H1 (cell line): ENCODE measurements around the gene TAF6. TPM values are rescaled to one million over a fixed set of nuclear protein-coding genes. Genes with fewer than 3 reads are reported as not detected.

ENCODE experiments used
- CTCF ChIA-PET: fragments of 300-600 bp; sonication (Branson Sonifier 250); formaldehyde crosslinking; loops from one replicate; lab custom pipeline; 2021; ENCODE audit not compliant: partially characterized antibody; lab: Charles Lee
- POLR2A ChIA-PET: fragments of 300-600 bp; sonication (Branson Sonifier 250); formaldehyde crosslinking; loops from one replicate; lab custom pipeline; 2021; ENCODE audit warnings: inconsistent platforms; ENCODE audit not compliant: partially characterized antibody; lab: Charles Lee
- DNase-seq, 2 experiments: peaks; one replicate each; pipeline versions ENCODE4 v3.0.0 to v3.0.0-alpha.2; 2010 to 2022; ENCODE audit warnings: low spot score in 2 of 2, low read depth in 1 of 2, mixed read lengths in 1 of 2
- FAIRE-seq: peaks from 2 replicates; lab custom pipeline; 2011; peaks lifted over from hg19 to GRCh38; lab: Jason Lieb, UNC
- H2AFZ ChIP-seq: 2 replicates; pipeline ENCODE4 v1.8.1; 2012; ENCODE audit warnings: low read length, inconsistent platforms
- H2AK5ac ChIP-seq: 2 replicates; pipeline ENCODE4 v1.6.1; 2013; ENCODE audit warnings: low read depth, low read length
- H2BK120ac ChIP-seq: replicated peaks from 2 replicates; pipeline ENCODE3; 2013; ENCODE audit warnings: low read depth, low read length, inconsistent platforms
- H2BK12ac ChIP-seq: 2 replicates; pipeline ENCODE4 v1.6.1; 2013; ENCODE audit warnings: low read depth, low read length
- H2BK15ac ChIP-seq: 2 replicates; pipeline ENCODE4 v1.6.1; 2013; ENCODE audit warnings: low read length
- H2BK20ac ChIP-seq: 2 replicates; pipeline ENCODE4 v1.6.1; 2013; ENCODE audit warnings: low read length
- H2BK5ac ChIP-seq: 2 replicates; pipeline ENCODE4 v1.6.1; 2013; ENCODE audit warnings: low read depth, low read length
- H3K14ac ChIP-seq: 2 replicates; pipeline ENCODE4 v1.6.1; 2013; ENCODE audit warnings: inconsistent platforms; ENCODE audit not compliant: insufficient read length
- H3K18ac ChIP-seq: 2 replicates; pipeline ENCODE4 v1.6.1; 2013; ENCODE audit warnings: low read length; ENCODE audit errors: extremely low read depth
- H3K23ac ChIP-seq: 2 replicates; pipeline ENCODE4 v1.6.1; 2013; ENCODE audit warnings: inconsistent platforms; ENCODE audit not compliant: insufficient read length
- H3K23me2 ChIP-seq: 2 replicates; pipeline ENCODE4 v1.6.1; 2013; ENCODE audit warnings: low read depth, low read length
- H3K27ac ChIP-seq: 2 replicates; pipeline ENCODE4 v1.6.1; 2011; ENCODE audit warnings: low read depth, low read length, inconsistent platforms
- H3K27me3 ChIP-seq, 4 experiments: replicated peaks in 1 of 4; 1 replicate in 1 of 4; 2 replicates in 3 of 4; pipeline versions ENCODE4 v1.6.1 to v1.8.1; 2011 to 2013; ENCODE audit warnings: low read length in 3 of 4, mild to moderate bottlenecking in 3 of 4, inconsistent platforms in 2 of 4, mixed read lengths in 2 of 4, moderate library complexity in 1 of 4; ENCODE audit not compliant: control insufficient read depth in 3 of 4, insufficient read depth in 3 of 4; ENCODE audit errors: extremely low read depth in 1 of 4
- H3K36me3 ChIP-seq, 4 experiments: 2 replicates each; pipeline versions ENCODE4 v1.6.1 to v1.8.1; 2011 to 2013; ENCODE audit warnings: mild to moderate bottlenecking in 4 of 4, low read length in 3 of 4, moderate library complexity in 2 of 4, control low read depth in 1 of 4, inconsistent platforms in 1 of 4; ENCODE audit not compliant: insufficient read depth in 4 of 4, control insufficient read depth in 2 of 4
- H3K4ac ChIP-seq: replicated peaks from 2 replicates; pipeline ENCODE3; 2013; ENCODE audit warnings: low read length, low read depth, mixed read lengths, inconsistent platforms; ENCODE audit not compliant: insufficient read length
- H3K4me1 ChIP-seq, 4 experiments: replicated peaks in 1 of 4; 1 replicate in 1 of 4; 2 replicates in 3 of 4; pipeline versions ENCODE4 v1.6.1 to v1.8.1; 2011 to 2013; ENCODE audit warnings: low read length in 3 of 4, inconsistent platforms in 2 of 4, mixed read lengths in 1 of 4; ENCODE audit not compliant: insufficient read depth in 4 of 4, control insufficient read depth in 3 of 4
- H3K4me2 ChIP-seq, 2 experiments: 2 replicates each; pipeline versions ENCODE4 v1.6.1 to v1.8.1; 2011 to 2013; ENCODE audit warnings: low read depth in 2 of 2, low read length in 2 of 2, control low read depth in 1 of 2, inconsistent platforms in 1 of 2, mild to moderate bottlenecking in 1 of 2; ENCODE audit not compliant: insufficient read depth in 1 of 2
- H3K4me3 ChIP-seq, 4 experiments: fragments of 200-600, 300-600 bp in 1 of 4; sonication (generic), shearing (Covaris generic), sonication (Bioruptor Twin) in 1 of 4; 2 replicates each; pipeline versions ENCODE4 v1.5.1 to v1.8.1; 2011 to 2016; ENCODE audit warnings: low read length in 4 of 4, low read depth in 3 of 4, control low read depth in 2 of 4, inconsistent platforms in 2 of 4, mild to moderate bottlenecking in 2 of 4, mixed read lengths in 1 of 4, moderate library complexity in 1 of 4; ENCODE audit not compliant: insufficient read depth in 2 of 4; ENCODE audit errors: extremely low read depth in 1 of 4
- H3K56ac ChIP-seq: replicated peaks from 2 replicates; pipeline ENCODE3; 2013; ENCODE audit warnings: low read depth, mild to moderate bottlenecking, mixed read lengths, low read length, inconsistent platforms; ENCODE audit not compliant: insufficient read length
- H3K79me1 ChIP-seq: 2 replicates; pipeline ENCODE4 v1.6.1; 2013; ENCODE audit warnings: low read depth, low read length, control low read depth
- H3K79me2 ChIP-seq, 2 experiments: 2 replicates each; pipeline versions ENCODE4 v1.6.1 to v1.8.1; 2012 to 2013; ENCODE audit warnings: low read length in 2 of 2, mild to moderate bottlenecking in 2 of 2, inconsistent platforms in 1 of 2; ENCODE audit not compliant: insufficient read depth in 2 of 2, control insufficient read depth in 1 of 2
- H3K9ac ChIP-seq, 4 experiments: replicated peaks in 1 of 4; 1 replicate in 1 of 4; 2 replicates in 3 of 4; pipeline versions ENCODE4 v1.6.1 to v1.8.1; 2011 to 2013; ENCODE audit warnings: low read depth in 3 of 4, low read length in 3 of 4, control low read depth in 2 of 4, mild to moderate bottlenecking in 2 of 4, moderate library complexity in 2 of 4, inconsistent platforms in 1 of 4; ENCODE audit errors: extremely low read depth in 1 of 4
- H3K9me3 ChIP-seq, 2 experiments: 2 replicates each; pipeline versions ENCODE4 v1.6.1 to v1.8.1; 2012 to 2013; ENCODE audit warnings: mild to moderate bottlenecking in 2 of 2, moderate library complexity in 2 of 2, control low read depth in 1 of 2, inconsistent platforms in 1 of 2, low read depth in 1 of 2, low read length in 1 of 2, mixed read lengths in 1 of 2; ENCODE audit not compliant: insufficient read depth in 2 of 2
- H4K20me1 ChIP-seq, 2 experiments: replicated peaks in 1 of 2; 2 replicates each; pipeline versions ENCODE3 to v1.8.1; 2011 to 2013; ENCODE audit warnings: inconsistent platforms in 2 of 2, low read length in 2 of 2, mild to moderate bottlenecking in 1 of 2; ENCODE audit not compliant: insufficient read depth in 2 of 2, control insufficient read depth in 1 of 2
- H4K5ac ChIP-seq: 2 replicates; pipeline ENCODE4 v1.6.1; 2013; ENCODE audit warnings: low read length, low read depth, mixed read lengths, inconsistent platforms; ENCODE audit not compliant: insufficient read length
- H4K8ac ChIP-seq: 2 replicates; pipeline ENCODE4 v1.8.0; 2013; ENCODE audit warnings: mild to moderate bottlenecking, moderate library complexity, low read length, inconsistent platforms; ENCODE audit not compliant: insufficient read depth; ENCODE audit errors: extremely low read depth
- H4K91ac ChIP-seq: replicated peaks from 2 replicates; pipeline ENCODE3; 2013; ENCODE audit warnings: low read length, mixed read lengths, inconsistent platforms; ENCODE audit not compliant: insufficient read length
- JUND ChIP-seq: IDR thresholded peaks from 2 replicates; pipeline ENCODE4 v1.6.1; 2011; ENCODE audit warnings: mild to moderate bottlenecking, improper control_type of control experiment, low read length
- PHF8 ChIP-seq: fragments of 200-600 bp; sonication (generic); conservative IDR thresholded peaks from 2 replicates; pipeline ENCODE4 v1.7.1; 2012; ENCODE audit warnings: low read depth, mild to moderate bottlenecking, inconsistent platforms, low read length, moderate library complexity
- WGBS, 2 experiments: shearing (Covaris generic) in 1 of 2; methylation state at CpG; one replicate each; pipeline versions ENCODE4 v1.1.6 to v1.1.7; 2013 to 2015; ENCODE audit warnings: low lambda C conversion rate in 2 of 2, mixed read lengths in 2 of 2, inconsistent platforms in 1 of 2, low coverage in 1 of 2, missing lambda C conversion rate in 1 of 2; ENCODE audit not compliant: insufficient replicate concordance in 2 of 2, insufficient coverage in 1 of 2, insufficient read length in 1 of 2; ENCODE audit errors: extremely low coverage in 1 of 2, missing lambda C conversion rate in 1 of 2; 5-methylcytosine and 5-hydroxymethylcytosine counted together
- polyA plus RNA-seq, 7 experiments: library from polyadenylated mRNA; depleted of rRNA in 3 of 7; stranded (reverse) in 5 of 7; unstranded in 2 of 7; fragments of >200 nt in 5 of 7; fragments of 200-250 nt in 2 of 7; gene quantifications; 1 replicate in 5 of 7; 2 replicates in 1 of 7; 4 replicates in 1 of 7; pipeline versions ENCODE4 v1.2.1 to v1.2.3, GENCODE V29; 2011 to 2013; ENCODE audit warnings: missing spikeins in 2 of 7, mixed read lengths in 2 of 7
- total RNA-seq: library from RNA; stranded (reverse); fragmentation: NEBNext Ultra II Directional; extraction: Animal tissue kit (Norgen Biotek cat#: 25700); gene quantifications from 2 replicates; pipeline ENCODE4 v1.2.1, GENCODE V29; 2021

TAF6 gene
- total and polyA plus RNA-seq, 2 of the 8 experiments (the other 6 are each of a cell fraction or from before 2014, with no cell fraction given), result 66.7 to 101 TPM

DNA sequence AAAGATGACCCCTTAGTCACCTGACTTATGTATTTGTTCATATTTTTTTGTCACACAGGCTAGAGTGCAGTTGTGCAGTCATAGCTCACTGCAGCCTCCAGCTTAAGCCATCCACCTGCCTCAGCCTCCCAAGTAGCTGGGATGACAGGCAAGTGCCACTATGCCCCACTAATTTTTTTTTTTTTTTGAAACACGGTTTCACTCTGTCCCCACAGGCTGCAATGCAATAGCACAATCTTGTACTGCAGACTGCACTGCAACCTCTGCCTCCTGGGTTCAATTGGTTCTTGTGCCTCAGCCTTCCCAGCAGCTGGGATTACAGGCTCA lies 9.4 kb upstream of the TAF6 start:
- DNase-seq (no peak), FAIRE-seq (no peak)
- Histone ChIP-seq H2BK15ac (no peak overlapping the region), H4K91ac (no peak overlapping the region), H3K23me2 (peaks cover 8% of the 10 kb centered on the region; the same call in 1 of the 2 replicates), H3K4me2 (peak overlapping the region; percentile 74 to 90; a peak in 2 of 4 replicates), H3K9ac (no peak overlapping the region), H2BK120ac (no peak overlapping the region), H3K4ac (no peak overlapping the region), H2BK5ac (no peak overlapping the region), H2AK5ac (no peak overlapping the region), H2BK20ac (no peak overlapping the region), H2AFZ (no peak overlapping the region), H3K23ac (no peak overlapping the region), H3K27me3 (peaks cover 0 to 11% (median 0%) of the 10 kb centered on the region in 4 experiments; a peak in 2 of 7 replicates), H3K4me3 (no peak overlapping the region), H3K36me3 (no peaks in the 10 kb centered on the region), H3K4me1 (peaks cover 0 to 8% (median 0%) of the 10 kb centered on the region in 4 experiments; a peak in 2 of 7 replicates), H3K79me1 (no peaks in the 10 kb centered on the region), H4K8ac (no peak overlapping the region), H4K5ac (no peak overlapping the region), H2BK12ac (no peak overlapping the region), H3K14ac (no peak overlapping the region), H3K18ac (no peak overlapping the region), H3K27ac (no peak overlapping the region), H3K56ac (no peak overlapping the region), H3K79me2 (no peaks in the 10 kb centered on the region), H4K20me1 (no peaks in the 10 kb centered on the region), H3K9me3 (no peaks in the 10 kb centered on the region)
- no peak for TF ChIP-seq JUND
- TF ChIP-seq PHF8, result no peak
- CTCF ChIA-PET, result interaction anchor here (0.5 to 9.0 kb wide), 14 partner anchors 17 to 215 kb away, joined by 3 to 108 read pairs (median 4); partner anchors contain the start of genes AP4M1, GAL3ST4, GPC2 and LAMTOR4
- 79% methylated on average over 1 of the region's 1 CpG; no CpG with 5 or more reads in 1 of the 2 experiments for WGBS, 2 experiments
- POLR2A ChIA-PET, result interaction anchor here (0.6 to 4.1 kb wide), 21 partner anchors 8 to 53 kb away, joined by 3 to 68 read pairs (median 4); partner anchors contain the start of genes AP4M1, GAL3ST4, GPC2 and MCM7
